MCF 10A (cell line): ENCODE data around the gene CYP4F2. TPM values are rescaled to one million over a fixed set of nuclear protein-coding genes. Genes with fewer than 3 reads are reported as not detected.

ENCODE experiments used
- Bru-seq: library from RNA; stranded (reverse); fragments of 400-500 nt; gene quantifications from one replicate; lab custom pipeline; 2021; lab: Mats Ljungman, UMichigan
- BruChase-seq, 2 experiments: library from RNA; stranded (reverse); fragments of 400-500 nt; gene quantifications; one replicate each; lab custom pipeline; 2021; lab: Mats Ljungman, UMichigan
- BruUV-seq: library from RNA; stranded (reverse); fragments of 400-500 nt; replicated peaks from 2 replicates; lab custom pipeline; 2021; lab: Mats Ljungman, UMichigan
- CTCF ChIA-PET: fragments of 300-600 bp; sonication (Branson Sonifier 250); formaldehyde crosslinking; extraction: SDS; loops from one replicate; lab custom pipeline; 2021; ENCODE audit warnings: antibody characterized with exemption, inconsistent platforms; lab: Yijun Ruan, JAX
- POLR2A ChIA-PET: fragments of 300-600, 350-650 bp; sonication (Branson Sonifier 250); formaldehyde crosslinking; extraction: SDS; loops from one replicate; lab custom pipeline; 2020; ENCODE audit warnings: antibody characterized with exemption, inconsistent platforms; lab: Yijun Ruan, JAX
- DNase-seq: peaks from one replicate; pipeline ENCODE4 v3.0.0-alpha.2; 2018; ENCODE audit not compliant: unreplicated experiment
- H3K27ac Mint-ChIP-seq: one replicate; pipeline ENCODE4 v1.8.0; 2022; ENCODE audit warnings: mild to moderate bottlenecking, low read depth, mixed read lengths; ENCODE audit not compliant: unreplicated experiment
- H3K27me3 Mint-ChIP-seq: one replicate; pipeline ENCODE4 v1.8.0; 2022; ENCODE audit warnings: mixed read lengths; ENCODE audit not compliant: insufficient read depth, unreplicated experiment
- H3K36me3 Mint-ChIP-seq: one replicate; pipeline ENCODE4 v1.8.0; 2022; ENCODE audit warnings: mild to moderate bottlenecking, moderate library complexity, mixed read lengths; ENCODE audit not compliant: insufficient read depth, unreplicated experiment
- H3K4me1 Mint-ChIP-seq: one replicate; pipeline ENCODE4 v1.8.0; 2022; ENCODE audit warnings: mixed read lengths; ENCODE audit not compliant: insufficient read depth, unreplicated experiment
- H3K4me3 Mint-ChIP-seq: one replicate; pipeline ENCODE4 v1.8.0; 2022; ENCODE audit warnings: mild to moderate bottlenecking, moderate library complexity, mixed read lengths; ENCODE audit not compliant: unreplicated experiment
- H3K9me3 Mint-ChIP-seq: one replicate; pipeline ENCODE4 v1.8.0; 2022; ENCODE audit warnings: mixed read lengths; ENCODE audit not compliant: unreplicated experiment
- intact Hi-C: fragments of 100-400 bp; cut with micrococcal nuclease; formaldehyde crosslinking; loops from 2 replicates; pipeline ENCODE4 v1.14.1; 2022
- long read RNA-seq: library from polyadenylated mRNA; stranded (forward); transcript quantifications from one replicate; pipeline ENCODE4 v2.0.0, GENCODE V29; 2022
- total RNA-seq: library from RNA; stranded (reverse); gene quantifications from 2 replicates; pipeline ENCODE4 v1.2.3, GENCODE V29; 2022
- TF ChIP-seq, protein P1 (sequence below): fragments of 200-600 bp; IDR thresholded peaks from one replicate; pipeline ENCODE4 v1.8.0; 2022; ENCODE audit warnings: antibody characterized with exemption, mild to moderate bottlenecking; ENCODE audit not compliant: unreplicated experiment

The CYP4F2 gene, protein sequence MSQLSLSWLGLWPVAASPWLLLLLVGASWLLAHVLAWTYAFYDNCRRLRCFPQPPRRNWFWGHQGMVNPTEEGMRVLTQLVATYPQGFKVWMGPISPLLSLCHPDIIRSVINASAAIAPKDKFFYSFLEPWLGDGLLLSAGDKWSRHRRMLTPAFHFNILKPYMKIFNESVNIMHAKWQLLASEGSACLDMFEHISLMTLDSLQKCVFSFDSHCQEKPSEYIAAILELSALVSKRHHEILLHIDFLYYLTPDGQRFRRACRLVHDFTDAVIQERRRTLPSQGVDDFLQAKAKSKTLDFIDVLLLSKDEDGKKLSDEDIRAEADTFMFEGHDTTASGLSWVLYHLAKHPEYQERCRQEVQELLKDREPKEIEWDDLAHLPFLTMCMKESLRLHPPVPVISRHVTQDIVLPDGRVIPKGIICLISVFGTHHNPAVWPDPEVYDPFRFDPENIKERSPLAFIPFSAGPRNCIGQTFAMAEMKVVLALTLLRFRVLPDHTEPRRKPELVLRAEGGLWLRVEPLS
- total RNA-seq (0.14 and 0.59 TPM in 2 replicates), Bru-seq, nascent RNA (percentile 9 among the genes with signal in this experiment), BruChase-seq, experiment 1, labeled RNA remaining after a 6-hour chase (percentile 15 among the genes with signal in this experiment), BruChase-seq, experiment 2, labeled RNA remaining after a 2-hour chase (percentile 18 among the genes with signal in this experiment)
- long read RNA-seq, result 0 reads

DNA sequence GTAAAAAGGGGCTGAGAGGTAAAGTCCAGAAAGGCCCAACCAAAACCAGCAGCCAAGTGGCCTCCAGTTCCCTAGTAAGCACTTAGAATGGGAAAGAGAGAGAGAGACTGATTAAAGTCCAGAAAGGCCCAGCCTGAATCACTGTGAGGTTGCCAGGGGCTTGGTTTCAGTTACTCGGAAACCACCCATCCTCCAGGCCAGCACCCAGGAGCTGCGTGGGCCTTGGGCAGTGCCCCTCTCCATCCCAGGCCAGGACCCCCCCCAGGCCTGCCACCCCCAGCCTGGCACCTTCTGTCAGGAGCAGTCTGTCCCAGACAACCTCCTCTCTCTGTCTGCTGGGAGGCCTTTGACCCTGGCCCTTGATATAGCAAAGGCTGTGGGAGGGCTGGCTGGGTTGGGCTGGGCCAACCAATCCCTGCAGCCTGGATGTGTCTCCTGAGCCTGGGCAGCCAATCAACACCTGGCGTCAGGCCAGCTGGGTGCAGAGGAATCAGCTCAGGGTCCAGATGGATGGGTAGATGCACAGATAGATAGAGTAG lies at the start of gene CYP4F2:
Gene CYP4F2, minus strand, starts transcription at position 337 of the 539 bp plus-strand sequence. CDS start 463 bp downstream, outside the sequence.
- ChIA-PET POLR2A (no interaction called here), CTCF (no interaction called here)
- intact Hi-C loops, result no loop called here
- Mint-ChIP-seq H3K4me3 (no peak within 1 kb of the TSS), H3K27ac (no peak within 1 kb of the TSS), H3K27me3 (no peaks in the 10 kb centered on the region), H3K36me3 (no peaks in the 10 kb centered on the region), H3K4me1 (no peaks in the 10 kb centered on the region), H3K9me3 (peaks cover 16% of the 10 kb centered on the region)
- TF ChIP-seq, protein P1, sequence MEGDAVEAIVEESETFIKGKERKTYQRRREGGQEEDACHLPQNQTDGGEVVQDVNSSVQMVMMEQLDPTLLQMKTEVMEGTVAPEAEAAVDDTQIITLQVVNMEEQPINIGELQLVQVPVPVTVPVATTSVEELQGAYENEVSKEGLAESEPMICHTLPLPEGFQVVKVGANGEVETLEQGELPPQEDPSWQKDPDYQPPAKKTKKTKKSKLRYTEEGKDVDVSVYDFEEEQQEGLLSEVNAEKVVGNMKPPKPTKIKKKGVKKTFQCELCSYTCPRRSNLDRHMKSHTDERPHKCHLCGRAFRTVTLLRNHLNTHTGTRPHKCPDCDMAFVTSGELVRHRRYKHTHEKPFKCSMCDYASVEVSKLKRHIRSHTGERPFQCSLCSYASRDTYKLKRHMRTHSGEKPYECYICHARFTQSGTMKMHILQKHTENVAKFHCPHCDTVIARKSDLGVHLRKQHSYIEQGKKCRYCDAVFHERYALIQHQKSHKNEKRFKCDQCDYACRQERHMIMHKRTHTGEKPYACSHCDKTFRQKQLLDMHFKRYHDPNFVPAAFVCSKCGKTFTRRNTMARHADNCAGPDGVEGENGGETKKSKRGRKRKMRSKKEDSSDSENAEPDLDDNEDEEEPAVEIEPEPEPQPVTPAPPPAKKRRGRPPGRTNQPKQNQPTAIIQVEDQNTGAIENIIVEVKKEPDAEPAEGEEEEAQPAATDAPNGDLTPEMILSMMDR, result no peak
- BruUV-seq, result no TSS peak
- DNase-seq, result no peak

DNA sequence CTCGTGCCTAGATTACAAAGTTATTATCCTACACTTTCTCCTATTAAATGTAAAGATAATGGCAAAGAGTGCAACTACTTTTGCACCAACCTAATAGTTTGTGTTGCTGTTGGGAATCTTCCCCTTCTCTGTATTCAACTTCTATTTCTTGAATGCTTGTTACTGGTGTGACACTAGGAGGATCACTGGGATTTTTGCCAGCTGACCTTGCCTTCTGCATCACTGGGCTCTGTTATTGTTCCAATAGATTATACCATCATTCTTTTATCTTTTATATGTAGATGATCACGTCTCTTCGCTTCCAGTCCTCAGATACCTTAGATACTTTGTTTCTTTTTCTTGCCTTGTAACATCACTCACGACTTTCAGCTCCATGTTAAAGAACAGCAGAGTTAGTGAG lies 47.4 kb upstream of the CYP4F2 start:
- no peaks in the 10 kb centered on the region for H3K36me3 Mint-ChIP-seq
- H3K4me1 Mint-ChIP-seq, result no peaks in the 10 kb centered on the region
- H3K27ac Mint-ChIP-seq, result no peak overlapping the region
- CTCF ChIA-PET, result no interaction called here
- H3K9me3 Mint-ChIP-seq, result peaks cover 17% of the 10 kb centered on the region
- peaks cover 22% of the 10 kb centered on the region for H3K27me3 Mint-ChIP-seq
- intact Hi-C loops, result no loop called here
- POLR2A ChIA-PET, result interaction anchor here (0.5 kb wide), 1 partner anchor 82 kb away, joined by 4 read pairs; no protein-coding TSS in a partner anchor
- TF ChIP-seq, protein P1, result no peak
- H3K4me3 Mint-ChIP-seq, result no peak overlapping the region
- BruUV-seq, result no TSS peak
- no peak for DNase-seq

DNA sequence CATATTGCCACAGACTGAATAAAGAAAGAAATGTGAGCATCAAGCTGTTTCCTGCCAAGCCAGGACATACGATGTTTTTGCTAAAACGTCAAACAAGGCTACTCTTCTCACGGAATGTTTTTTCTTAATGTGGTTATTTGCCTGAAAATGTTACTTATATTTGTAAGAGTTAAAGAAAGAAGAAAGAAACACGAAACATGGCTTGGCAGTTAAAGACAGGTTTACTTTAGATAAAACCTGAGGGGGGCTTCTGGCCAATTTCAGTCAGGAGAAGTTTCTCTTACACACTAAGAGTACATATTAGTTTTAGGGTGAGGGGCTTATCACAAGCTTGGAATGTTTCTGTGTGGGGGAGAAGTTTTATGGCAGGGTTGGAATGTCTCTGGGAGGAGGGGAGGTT lies 46.5 kb upstream of the CYP4F2 start:
- Mint-ChIP-seq H3K27ac (no peak overlapping the region), H3K4me3 (no peak overlapping the region), H3K9me3 (peaks cover 14% of the 10 kb centered on the region), H3K4me1 (no peaks in the 10 kb centered on the region), H3K36me3 (no peaks in the 10 kb centered on the region), H3K27me3 (peaks cover 22% of the 10 kb centered on the region)
- ChIA-PET POLR2A (no interaction called here), CTCF (no interaction called here)
- intact Hi-C loops, result no loop called here
- BruUV-seq, result no TSS peak
- TF ChIP-seq, protein P1, result no peak
- DNase-seq, result no peak

DNA sequence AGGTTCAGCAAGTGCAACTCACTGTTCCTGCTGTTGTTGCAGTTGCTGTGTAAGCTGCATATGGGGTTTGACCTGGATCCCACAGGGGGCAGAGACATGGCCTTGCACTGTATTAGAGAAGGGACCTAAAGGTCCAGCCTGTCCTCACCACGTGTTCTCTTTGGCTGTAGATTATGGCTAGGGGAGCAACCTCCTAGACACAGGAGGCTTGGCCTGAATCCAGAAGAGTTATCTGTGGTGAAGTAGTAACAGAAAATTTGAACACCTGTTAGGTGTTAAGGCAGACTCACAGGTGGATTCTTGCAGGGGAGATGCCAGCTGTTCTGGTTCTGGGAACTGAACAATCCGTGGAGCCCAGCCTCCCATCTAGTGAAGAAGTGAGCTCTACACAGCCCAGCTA lies 39.9 kb upstream of the CYP4F2 start:
- H3K9me3 Mint-ChIP-seq, result no peaks in the 10 kb centered on the region
- BruUV-seq, result no TSS peak
- peaks cover 11% of the 10 kb centered on the region for H3K27me3 Mint-ChIP-seq
- no peak for DNase-seq
- H3K4me3 Mint-ChIP-seq, result no peak overlapping the region
- intact Hi-C loops, result no loop called here
- H3K36me3 Mint-ChIP-seq, result no peaks in the 10 kb centered on the region
- TF ChIP-seq, protein P1, result no peak
- ChIA-PET CTCF (no interaction called here), POLR2A (no interaction called here)
- peaks cover 14% of the 10 kb centered on the region for H3K4me1 Mint-ChIP-seq
- H3K27ac Mint-ChIP-seq, result no peak overlapping the region
